ENCODE results near the gene VAV2. TPM values are rescaled to one million over a fixed set of nuclear protein-coding genes. Genes with fewer than 3 reads are reported as not detected.
A peak's percentile ranks its signal among the peaks of the same experiment; 100 is the strongest.

VAV2 gene
- total and polyA plus RNA-seq, 2 experiments from 2014 or later: 8.1 to 28.9 TPM

GRCh38 chr9:133937120-133937519 lies 55.0 kb downstream of the VAV2 start (continued):
- no peak for TF ChIP-seq CTCF (conservative IDR thresholded peaks at IDR 0.05; ENCODE audit: low read depth in 2 of 2)
- no peak for TF ChIP-seq ZNF114 (CRISPR knock-in tag; IDR thresholded peaks at IDR 0.05)
- TF ChIP-seq ZNF331 (CRISPR knock-in tag; IDR thresholded peaks at IDR 0.05; ENCODE audit: low read depth): no peak
- no peak for TF ChIP-seq EZH2phosphoT487 (IDR thresholded peaks at IDR 0.05; ENCODE audit: unreplicated experiment)
- TF ChIP-seq NANOG (IDR thresholded peaks at IDR 0.05; ENCODE audit: borderline replicate concordance): no peak
- TF ChIP-seq REST (IDR thresholded peaks at IDR 0.05; ENCODE audit: unreplicated experiment): no peak
- TF ChIP-seq POLR2AphosphoS5 (IDR thresholded peaks at IDR 0.05; ENCODE audit: low read depth): no peak
- TF ChIP-seq ETS1 (IDR thresholded peaks at IDR 0.05): no peak

- Histone ChIP-seq H3K4me2 (no peak overlapping the region), H3K27ac (ENCODE audit: low read depth) (no peak overlapping the region), H3K79me2 (replicated peaks; ENCODE audit: insufficient read depth) (peaks cover 24% of the 10 kb centered on the region), H4K20me1 (replicated peaks; ENCODE audit: insufficient read depth) (no peaks in the 10 kb centered on the region), H2AFZ (no peak overlapping the region), H3F3A (replicated peaks; ENCODE audit: low read depth) (no peaks in the 10 kb centered on the region), H3K4me1 (ENCODE audit: insufficient read depth) (no peaks in the 10 kb centered on the region), H3K4me3 (no peak overlapping the region), H3K9me2 (ENCODE audit: insufficient read depth) (no peaks in the 10 kb centered on the region), H3K36me3 (ENCODE audit: insufficient read depth) (no peaks in the 10 kb centered on the region), H3K27me3 (ENCODE audit: insufficient read depth) (no peaks in the 10 kb centered on the region)
- DNase-seq (ENCODE audit: low spot score) (no peak), ATAC-seq (peak; percentile 11; the same call in 2 of the 3 replicates)
- Mint-ChIP-seq H3K4me1 (peaks cover 21% of the 10 kb centered on the region), H3K36me3 (ENCODE audit: low read depth) (peaks cover 20% of the 10 kb centered on the region), H3K27me3 (ENCODE audit: insufficient read depth, low read depth, poor library complexity) (peaks cover 2% of the 10 kb centered on the region), H3K27ac (no peak overlapping the region), H3K4me3 (no peak overlapping the region), H3K9me3 (peaks cover 2% of the 10 kb centered on the region; the same call in 1 of the 3 replicates)
- TF ChIP-seq ZNF462 (CRISPR knock-in tag; IDR thresholded peaks at IDR 0.05) (no peak), EZH2 (IDR thresholded peaks at IDR 0.05; ENCODE audit: low read depth, unreplicated experiment) (no peak)
Measured at GRCh38 chr9:133935328-133936005, 56.7 kb downstream of the VAV2 start.

All from GM23338 (cell line).